IMR-90 (cell line): Measurements from ENCODE around the gene CD151. TPM values are rescaled to one million over a fixed set of nuclear protein-coding genes. Genes with fewer than 3 reads are reported as not detected.

Source experiments
- ATAC-seq: fragments of 200-7000 bp; cut with Tn5 transposase; 2 replicates; pipeline ENCODE4 v1.9.1; 2020; ENCODE audit warnings: low read depth, mild to moderate bottlenecking, moderate library complexity
- BruUV-seq: library from RNA; stranded (reverse); fragments of 400-500 nt; replicated peaks from 2 replicates; lab custom pipeline; 2021; lab: Mats Ljungman, UMichigan
- CTCF ChIA-PET: fragments of 300-600 bp; formaldehyde crosslinking; extraction: SDS; loops from one replicate; lab custom pipeline; 2021; ENCODE audit warnings: antibody characterized with exemption; lab: Yijun Ruan, JAX
- POLR2A ChIA-PET: fragments of 300-600 bp; sonication (Branson Sonifier 250); formaldehyde crosslinking; loops from one replicate; lab custom pipeline; 2022; ENCODE audit warnings: antibody characterized with exemption; ENCODE audit not compliant: unreplicated experiment; lab: Charles Lee
- DNase-seq: peaks from one replicate; pipeline ENCODE4 v3.0.0; 2013
- H2AFZ ChIP-seq: replicated peaks from 2 replicates; pipeline ENCODE3; 2013; ENCODE audit warnings: low read length, mild to moderate bottlenecking; ENCODE audit not compliant: poor library complexity
- H2AK5ac ChIP-seq: 2 replicates; pipeline ENCODE4 v1.6.1; 2013; ENCODE audit warnings: low read depth, low read length, inconsistent platforms
- H2AK9ac ChIP-seq: replicated peaks from 2 replicates; pipeline ENCODE3; 2013; ENCODE audit warnings: mild to moderate bottlenecking, low read depth, low read length, moderate library complexity; ENCODE audit not compliant: poor library complexity
- H2BK120ac ChIP-seq: 2 replicates; pipeline ENCODE4 v1.6.1; 2013; ENCODE audit warnings: low read depth, low read length, inconsistent platforms
- H2BK15ac ChIP-seq: 3 replicates; pipeline ENCODE4 v1.6.1; 2013; ENCODE audit warnings: low read depth, low read length, inconsistent platforms
- H2BK20ac ChIP-seq: 2 replicates; pipeline ENCODE4 v1.6.1; 2013; ENCODE audit warnings: low read depth, mild to moderate bottlenecking, inconsistent platforms, low read length, moderate library complexity
- H2BK5ac ChIP-seq: 2 replicates; pipeline ENCODE4 v1.6.1; 2013; ENCODE audit warnings: mild to moderate bottlenecking, low read depth, low read length, inconsistent platforms; ENCODE audit not compliant: poor library complexity, severe bottlenecking
- H3K14ac ChIP-seq: replicated peaks from 2 replicates; pipeline ENCODE4 v1.6.1; 2013; ENCODE audit warnings: low read depth, low read length, inconsistent platforms
- H3K18ac ChIP-seq: 2 replicates; pipeline ENCODE4 v1.6.1; 2013; ENCODE audit warnings: low read depth, low read length, control low read depth
- H3K23ac ChIP-seq: 2 replicates; pipeline ENCODE4 v1.6.1; 2013; ENCODE audit warnings: low read depth, low read length, inconsistent platforms
- H3K27ac ChIP-seq: 2 replicates; pipeline ENCODE4 v1.5.1; 2013; ENCODE audit warnings: mild to moderate bottlenecking, control low read depth, low read length; ENCODE audit not compliant: insufficient read depth
- H3K27me3 ChIP-seq: 2 replicates; pipeline ENCODE4 v1.6.1; 2013; ENCODE audit warnings: low read length; ENCODE audit not compliant: control insufficient read depth, insufficient read depth
- H3K36me3 ChIP-seq: 2 replicates; pipeline ENCODE4 v1.6.1; 2013; ENCODE audit warnings: low read length, mixed read lengths; ENCODE audit not compliant: control insufficient read depth, insufficient read depth
- H3K4ac ChIP-seq: 2 replicates; pipeline ENCODE4 v1.6.1; 2013; ENCODE audit warnings: low read depth, low read length, inconsistent platforms
- H3K4me1 ChIP-seq: 2 replicates; pipeline ENCODE4 v1.6.1; 2013; ENCODE audit warnings: low read length, mixed read lengths; ENCODE audit not compliant: control insufficient read depth, insufficient read depth
- H3K4me2 ChIP-seq: 2 replicates; pipeline ENCODE4 v1.6.1; 2013; ENCODE audit warnings: low read depth, mild to moderate bottlenecking, control low read depth, low read length, moderate library complexity
- H3K4me3 ChIP-seq: 2 replicates; pipeline ENCODE4 v1.5.1; 2013; ENCODE audit warnings: low read depth, mild to moderate bottlenecking, control low read depth, low read length, moderate library complexity; ENCODE audit not compliant: insufficient read depth
- H3K56ac ChIP-seq: 2 replicates; pipeline ENCODE4 v1.6.1; 2013; ENCODE audit warnings: low read length, inconsistent platforms; ENCODE audit not compliant: insufficient read depth; ENCODE audit errors: extremely low read depth
- H3K79me1 ChIP-seq, 2 experiments: 2 replicates each; pipeline ENCODE4 v1.6.1; 2013; ENCODE audit warnings: low read length in 2 of 2, inconsistent platforms in 1 of 2, low read depth in 1 of 2
- H3K9ac ChIP-seq: 2 replicates; pipeline ENCODE4 v1.6.1; 2013; ENCODE audit warnings: low read depth, low read length, control low read depth
- H3K9me1 ChIP-seq: 2 replicates; pipeline ENCODE4 v1.6.1; 2013; ENCODE audit warnings: low read length, inconsistent platforms; ENCODE audit not compliant: insufficient read depth
- H3K9me3 ChIP-seq: 2 replicates; pipeline ENCODE4 v1.6.1; 2013; ENCODE audit warnings: low read length; ENCODE audit not compliant: control insufficient read depth, insufficient read depth
- H4K20me1 ChIP-seq: 2 replicates; pipeline ENCODE4 v1.6.1; 2013; ENCODE audit warnings: low read length, inconsistent platforms; ENCODE audit not compliant: insufficient read depth
- H4K5ac ChIP-seq: 2 replicates; pipeline ENCODE4 v1.6.1; 2013; ENCODE audit warnings: mild to moderate bottlenecking, low read depth, low read length, control low read depth
- H4K8ac ChIP-seq, 2 experiments: 2 replicates each; pipeline ENCODE4 v1.6.1; 2013; ENCODE audit warnings: low read depth in 2 of 2, low read length in 2 of 2, control low read depth in 1 of 2, inconsistent platforms in 1 of 2
- H4K91ac ChIP-seq: 2 replicates; pipeline ENCODE4 v1.6.1; 2013; ENCODE audit warnings: low read depth, low read length, inconsistent platforms; ENCODE audit not compliant: insufficient read depth
- BHLHE40 ChIP-seq: fragments of 150-350 bp; IDR thresholded peaks from 2 replicates; pipeline ENCODE4 v1.6.1; 2016; ENCODE audit warnings: mild to moderate bottlenecking, low read depth, low read length
- CEBPB ChIP-seq: IDR thresholded peaks from 2 replicates; pipeline ENCODE4 v1.6.1; 2012; ENCODE audit warnings: low read depth, low read length, improper control_type of control experiment
- CHD1 ChIP-seq: IDR thresholded peaks from 2 replicates; pipeline ENCODE4 v1.6.1; 2012; ENCODE audit warnings: low read depth, low read length, improper control_type of control experiment
- CTCF ChIP-seq: conservative IDR thresholded peaks from 2 replicates; pipeline ENCODE4 v1.5.1; 2012; ENCODE audit warnings: mild to moderate bottlenecking, low read depth, low read length, improper control_type of control experiment
- ELK1 ChIP-seq: fragments of 150-350 bp; IDR thresholded peaks from 2 replicates; pipeline ENCODE4 v1.6.1; 2016; ENCODE audit warnings: low read depth, mild to moderate bottlenecking, low read length, moderate library complexity, borderline replicate concordance
- FOS ChIP-seq: fragments of 150-350 bp; IDR thresholded peaks from 2 replicates; pipeline ENCODE4 v1.6.1; 2016; ENCODE audit warnings: low read depth, low read length
- MAFK ChIP-seq: IDR thresholded peaks from 2 replicates; pipeline ENCODE4 v1.6.1; 2012; ENCODE audit warnings: low read depth, low read length, improper control_type of control experiment
- MAZ ChIP-seq: IDR thresholded peaks from 2 replicates; pipeline ENCODE4 v1.6.1; 2012; ENCODE audit warnings: low read depth, mild to moderate bottlenecking, low read length, improper control_type of control experiment, moderate library complexity, borderline replicate concordance
- MXI1 ChIP-seq: IDR thresholded peaks from 2 replicates; pipeline ENCODE4 v1.6.1; 2012; ENCODE audit warnings: low read depth, mild to moderate bottlenecking, low read length, moderate library complexity, borderline replicate concordance
- NFE2L2 ChIP-seq: fragments of 150-350 bp; IDR thresholded peaks from 2 replicates; pipeline ENCODE4 v1.6.1; 2016; ENCODE audit warnings: low read depth, mild to moderate bottlenecking, low read length
- POLR2A ChIP-seq: IDR thresholded peaks from 2 replicates; pipeline ENCODE4 v1.6.1; 2012; ENCODE audit warnings: mild to moderate bottlenecking, low read depth, low read length
- RAD21 ChIP-seq: IDR thresholded peaks from 2 replicates; pipeline ENCODE4 v1.6.1; 2012; ENCODE audit warnings: low read length, improper control_type of control experiment
- RCOR1 ChIP-seq: IDR thresholded peaks from 2 replicates; pipeline ENCODE4 v1.6.1; 2012; ENCODE audit warnings: mild to moderate bottlenecking, low read length, improper control_type of control experiment; ENCODE audit not compliant: insufficient replicate concordance
- RFX5 ChIP-seq: IDR thresholded peaks from 2 replicates; pipeline ENCODE4 v1.8.0; 2012; ENCODE audit warnings: low read depth, mild to moderate bottlenecking, low read length, moderate library complexity
- SMC3 ChIP-seq: fragments of 150-350 bp; IDR thresholded peaks from 2 replicates; pipeline ENCODE4 v1.6.1; 2016; ENCODE audit warnings: low read depth, mild to moderate bottlenecking, antibody characterized with exemption, low read length, moderate library complexity
- USF2 ChIP-seq: fragments of 150-350 bp; IDR thresholded peaks from 2 replicates; pipeline ENCODE4 v1.6.1; 2017; ENCODE audit warnings: mild to moderate bottlenecking, antibody characterized with exemption, low read length, low read depth
- WGBS, 2 experiments: methylation state at CpG; one replicate each; pipeline versions ENCODE4 v1.1.5 to v1.1.7; 2013; ENCODE audit warnings: missing lambda C conversion rate in 2 of 2; ENCODE audit not compliant: insufficient read length in 1 of 2; ENCODE audit errors: extremely low coverage in 2 of 2; 5-methylcytosine and 5-hydroxymethylcytosine counted together
- dilution Hi-C: fragments of 300-500 bp; cut with HindIII; formaldehyde crosslinking; loops from one replicate; pipeline ENCODE4 v1.14.3; 2018; ENCODE audit warnings: low sequenced_read_pairs; ENCODE audit not compliant: unreplicated experiment
- in situ Hi-C: fragments of 300-500 bp; cut with MboI; formaldehyde crosslinking; loops from 3 replicates; pipeline ENCODE4 v1.14.3; 2019; ENCODE audit warnings: low sequenced_read_pairs, inconsistent platforms, mixed read lengths
- intact Hi-C: fragments of 100-400 bp; cut with micrococcal nuclease; formaldehyde crosslinking; loops from 2 replicates; pipeline ENCODE4 v1.10.0; 2022
- polyA plus RNA-seq, 3 experiments: library from polyadenylated mRNA; depleted of rRNA; stranded (reverse); fragments of >200 nt; gene quantifications; 2 replicates each; pipeline ENCODE4 v1.2.3, GENCODE V29; 2012; ENCODE audit warnings: low replicate concordance in 1 of 3
- total RNA-seq: library from RNA; depleted of rRNA; stranded (reverse); fragments of >200 nt; gene quantifications from 2 replicates; pipeline ENCODE4 v1.2.3, GENCODE V29; 2012

Gene CD151
- total and polyA plus RNA-seq, 2 of the 4 experiments (the other 2 are of a cell fraction): 1,150 to 1,267 TPM

GRCh38 chr11:875769-876301, 43.1 kb downstream of the CD151 start:
- TF ChIP-seq RFX5: no peak
- no peak for TF ChIP-seq SMC3
- TF ChIP-seq NFE2L2: no peak
- no peak for TF ChIP-seq MXI1
- TF ChIP-seq CEBPB: no peak
- TF ChIP-seq RCOR1: no peak
- TF ChIP-seq FOS: no peak
- no peak for TF ChIP-seq RAD21
- TF ChIP-seq CHD1: no peak
- no peak for TF ChIP-seq CTCF
- no peak for TF ChIP-seq USF2
- TF ChIP-seq MAFK: no peak
- no peak for TF ChIP-seq MAZ
- no peak for TF ChIP-seq POLR2A
- TF ChIP-seq ELK1: no peak
- no peak for TF ChIP-seq BHLHE40
- no peak overlapping the region for H4K8ac ChIP-seq
- H2BK120ac ChIP-seq: no peak overlapping the region
- no peak overlapping the region for H2AK9ac ChIP-seq
- no TSS peak for BruUV-seq
- H3K56ac ChIP-seq: no peak overlapping the region
- ChIA-PET POLR2A (no interaction called here), CTCF (no interaction called here)
- H3K4me2 ChIP-seq: no peak overlapping the region
- H2BK5ac ChIP-seq: no peak overlapping the region
- no peaks in the 10 kb centered on the region for H3K79me1 ChIP-seq
- H3K9ac ChIP-seq: no peak overlapping the region
- no peak overlapping the region for H3K18ac ChIP-seq
- ATAC-seq (no peak), DNase-seq (no peak)
- no peaks in the 10 kb centered on the region; the same call in 1 of the 2 replicates for H3K4me1 ChIP-seq
- no peak overlapping the region for H2AK5ac ChIP-seq
- no peak overlapping the region for H3K4me3 ChIP-seq
- H3K27me3 ChIP-seq: no peaks in the 10 kb centered on the region
- 84% methylated on average over 8 of the region's 21 CpGs; no CpG with 5 or more reads in 1 of the 2 experiments for WGBS, 2 experiments
- no peak overlapping the region for H2BK15ac ChIP-seq
- no peak overlapping the region for H2BK20ac ChIP-seq
- H3K9me3 ChIP-seq: no peaks in the 10 kb centered on the region
- dilution Hi-C loops: no loop called here
- peaks cover 9% of the 10 kb centered on the region for H3K36me3 ChIP-seq
- H2AFZ ChIP-seq: no peak overlapping the region
- in situ Hi-C loops: no loop called here
- intact Hi-C loops: no loop called here
- H4K91ac ChIP-seq: no peak overlapping the region
- no peak overlapping the region for H4K5ac ChIP-seq
- H3K23ac ChIP-seq: no peak overlapping the region
- H4K20me1 ChIP-seq: no peaks in the 10 kb centered on the region; the same call in 1 of the 2 replicates
- no peak overlapping the region for H3K27ac ChIP-seq
- no peak overlapping the region for H3K14ac ChIP-seq
- no peak overlapping the region for H3K4ac ChIP-seq
- no peaks in the 10 kb centered on the region; the same call in 1 of the 2 replicates for H3K9me1 ChIP-seq
